Measurements from ENCODE around the gene ATOX1. TPM values are rescaled to one million over a fixed set of nuclear protein-coding genes. Genes with fewer than 3 reads are reported as not detected.

The ATOX1 gene
- total and polyA plus RNA-seq, 9 of the 15 experiments (the other 6 are each of a cell fraction or from before 2014, with no cell fraction given) = 59.2 to 318 (median 86.2) TPM

- no peak for TF ChIP-seq TFE3 (CRISPR knock-in tag; IDR thresholded peaks at IDR 0.05)
- no peak for TF ChIP-seq EZH2 (IDR thresholded peaks at IDR 0.05; ENCODE audit: borderline replicate concordance, low read depth, low read length)
- TF ChIP-seq SUPT5H (IDR thresholded peaks at IDR 0.05) = 0 out of 2 replicates have a peak, but pooled peaks have one; percentile 80
- TF ChIP-seq NR2C2 (CRISPR knock-in tag; IDR thresholded peaks at IDR 0.05) = 0 out of 2 replicates have a peak, but pooled peaks have one; percentile 8
- no peak for TF ChIP-seq NR2C2 (tag; IDR thresholded peaks at IDR 0.05)
- no peak for TF ChIP-seq SPI1 (IDR thresholded peaks at IDR 0.05; ENCODE audit: borderline replicate concordance, low read depth, low read length)
- peak; percentile 60 for TF ChIP-seq ELF1 (tag; IDR thresholded peaks at IDR 0.05)
- no peak for TF ChIP-seq COPS2 (conservative IDR thresholded peaks at IDR 0.05)
- no peak; the same call in 1 of the 2 replicates for TF ChIP-seq ZNF583 (CRISPR knock-in tag; IDR thresholded peaks at IDR 0.05)
- TF ChIP-seq ARID4B (CRISPR knock-in tag; IDR thresholded peaks at IDR 0.05) = no peak; the same call in 1 of the 2 replicates
- TF ChIP-seq CBX1 (IDR thresholded peaks at IDR 0.05; ENCODE audit: low read depth) = peak; percentile 76; the same call in 1 of the 2 replicates
- no peak for TF ChIP-seq HNRNPH1 (optimal IDR thresholded peaks at IDR 0.05; ENCODE audit: low read depth, low read length)
- TF ChIP-seq IRF2 (CRISPR knock-in tag; IDR thresholded peaks at IDR 0.05) = no peak
- no peak for TF ChIP-seq NR0B1 (IDR thresholded peaks at IDR 0.05; ENCODE audit: partially characterized antibody)
- TF ChIP-seq NFRKB (IDR thresholded peaks at IDR 0.05; ENCODE audit: low read depth) = 0 out of 2 replicates have a peak, but pooled peaks have one; percentile 86
- no peak for TF ChIP-seq TCF3 (CRISPR knock-in tag; IDR thresholded peaks at IDR 0.05)
- 0 out of 2 replicates have a peak, but pooled peaks have one; percentile 51 for TF ChIP-seq ESRRA (IDR thresholded peaks at IDR 0.05; ENCODE audit: borderline replicate concordance, low read depth)
- TF ChIP-seq CHCHD3 (CRISPR knock-in tag; IDR thresholded peaks at IDR 0.05) = no peak
Observed at GRCh38 chr5:151770383-151771258, 12.2 kb upstream of the ATOX1 start (continued).
